ENCODE measurements around the gene EXT2. TPM values are rescaled to one million over a fixed set of nuclear protein-coding genes. Genes with fewer than 3 reads are reported as not detected.

The EXT2 gene
- total RNA-seq, 1 donor from 2014 or later = 48.1 TPM

DNA sequence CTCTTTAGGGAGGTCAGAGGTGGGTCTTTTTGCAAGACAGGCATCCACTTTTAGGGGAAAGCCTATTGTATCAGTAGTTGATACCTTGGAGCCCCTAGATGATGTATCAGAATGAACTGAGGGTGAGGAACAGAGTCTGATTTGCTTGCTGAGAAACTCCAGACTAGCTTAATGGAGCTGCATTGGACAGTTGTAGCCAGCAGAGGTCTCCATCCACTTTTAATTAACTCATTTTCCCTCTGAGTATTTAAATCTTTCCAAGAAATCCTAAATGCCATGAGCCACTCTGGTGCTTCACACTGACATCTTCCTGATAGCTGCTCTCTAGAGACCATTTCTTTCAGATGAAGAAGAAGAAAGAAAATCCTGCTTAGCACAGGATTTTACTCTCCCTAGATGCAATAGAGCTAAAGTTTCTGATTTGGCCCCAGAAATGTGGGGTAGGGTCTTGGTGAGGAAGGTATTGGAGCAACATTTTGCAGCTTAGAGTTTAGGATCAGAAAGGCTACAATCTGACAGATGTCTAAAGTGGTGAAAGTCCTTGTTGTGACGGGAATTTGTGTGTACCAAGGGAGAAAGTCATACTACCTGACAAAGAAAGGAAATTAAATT is 38.0 kb downstream of the EXT2 start:
- no peak for DNase-seq (ENCODE audit: low spot score)

DNA sequence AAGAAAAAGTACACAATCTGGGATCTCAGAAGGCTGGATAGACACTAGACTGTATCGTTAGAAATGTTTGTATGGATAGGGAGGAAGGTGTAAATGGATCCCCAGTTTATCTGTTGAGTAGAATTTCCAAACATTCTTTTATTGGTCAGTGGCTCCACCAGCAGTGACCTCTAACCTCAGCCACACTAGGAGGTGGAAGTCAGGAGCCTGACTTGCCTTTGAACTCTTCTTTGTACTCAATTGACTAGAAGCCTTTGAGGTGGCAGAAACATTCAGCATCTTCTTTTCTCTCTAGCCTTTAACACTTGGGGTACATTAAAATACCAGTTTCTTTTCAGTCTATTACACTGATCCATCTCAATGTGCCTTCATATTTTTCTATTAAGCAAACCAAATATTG is 39.1 kb downstream of the EXT2 start:
- DNase-seq (ENCODE audit: low spot score) = no peak

DNA sequence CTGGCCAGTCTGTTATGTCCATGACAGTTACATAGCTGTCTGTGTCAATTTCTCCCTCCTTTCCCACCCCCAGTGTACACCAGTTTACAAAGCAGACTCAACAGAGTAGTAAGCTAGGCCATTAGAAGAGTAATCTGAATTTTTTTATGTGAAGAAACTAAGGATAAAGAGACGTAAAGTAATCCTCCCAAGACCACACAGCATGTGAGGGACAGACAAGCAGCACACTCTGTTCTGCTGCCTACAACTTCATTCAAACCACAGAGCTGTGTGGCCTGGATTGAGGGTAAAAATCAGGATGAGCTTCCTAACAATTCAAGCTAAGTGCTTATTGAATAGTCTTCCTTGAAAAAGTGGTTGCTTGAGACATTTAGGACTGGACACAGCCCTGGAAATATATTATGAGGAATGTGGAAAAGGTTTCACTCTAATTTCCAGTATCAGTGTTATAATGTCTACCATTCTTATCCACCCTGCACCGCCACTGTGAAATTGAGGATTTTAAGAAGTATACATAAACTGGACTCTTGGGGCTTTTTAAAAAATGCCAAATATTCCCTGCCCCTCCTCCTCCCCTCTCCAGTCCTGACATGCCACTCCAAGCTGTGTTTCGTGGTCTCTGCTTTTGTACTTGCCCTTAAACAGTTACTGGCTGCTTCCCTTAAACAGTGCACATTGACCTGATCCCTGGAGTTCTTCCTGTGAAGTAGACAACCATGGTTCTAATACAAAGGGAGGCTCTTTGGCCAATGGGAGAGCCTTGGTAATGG is 40.9 kb downstream of the EXT2 start:
- no peak for DNase-seq (ENCODE audit: low spot score)

DNA sequence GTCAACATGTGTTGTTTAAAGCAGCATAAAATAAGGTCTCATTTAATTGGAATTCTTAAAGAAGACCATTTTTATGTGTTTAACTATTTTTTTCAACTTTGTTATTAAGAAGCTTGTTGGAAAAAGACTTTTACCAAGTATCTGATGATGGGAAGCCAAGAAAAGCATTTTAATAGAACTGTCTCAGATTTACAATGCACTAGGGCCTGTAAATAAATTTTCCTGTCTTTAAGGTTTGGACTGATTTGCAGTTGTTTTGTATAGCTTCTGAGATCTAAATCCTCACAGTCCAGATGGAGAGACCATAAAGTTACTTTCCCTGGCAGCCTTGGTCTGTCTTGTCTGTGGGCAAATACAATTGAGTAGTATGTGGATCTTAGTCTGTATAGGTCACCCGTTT is 41.6 kb downstream of the EXT2 start:
- DNase-seq (ENCODE audit: low spot score) = no peak

DNA sequence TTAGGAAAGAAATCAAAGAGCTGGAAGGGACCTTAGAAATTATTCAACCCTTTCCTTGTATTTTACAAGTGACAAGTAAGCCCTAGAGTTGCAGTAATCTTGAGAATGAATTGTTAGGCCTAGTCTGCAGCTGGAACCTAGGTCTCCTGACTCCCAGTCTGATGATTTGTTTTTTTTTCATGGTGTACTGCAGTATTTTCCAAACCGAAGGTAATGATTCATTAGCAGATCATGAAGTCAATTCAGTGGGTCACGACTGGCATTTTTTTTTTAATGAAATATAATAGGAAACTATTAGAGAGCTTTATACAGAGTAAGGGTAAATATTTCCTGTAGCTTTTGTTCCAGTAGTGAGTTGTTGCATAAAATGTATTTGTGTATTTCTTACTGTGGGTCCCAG is 42.8 kb downstream of the EXT2 start:
- no peak for DNase-seq (ENCODE audit: low spot score)

DNA sequence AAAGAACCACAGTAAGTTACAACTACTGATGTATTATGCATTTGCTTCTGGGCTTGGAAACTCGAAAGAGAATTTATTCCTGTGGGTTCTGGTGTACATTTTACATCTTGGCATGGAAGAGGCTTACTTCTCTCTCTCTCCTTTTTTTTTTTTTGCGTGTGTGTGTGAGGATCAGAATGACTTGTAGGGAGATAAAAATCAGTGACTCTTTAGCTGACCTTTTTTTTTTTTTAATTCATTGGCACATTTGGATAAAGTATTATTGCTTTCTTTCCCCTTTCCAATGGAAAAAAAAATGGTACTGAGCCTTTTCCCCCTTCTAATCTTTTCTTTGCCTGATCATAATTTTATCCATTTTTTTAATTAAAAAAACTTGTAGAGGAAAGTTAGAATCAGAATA is 43.5 kb downstream of the EXT2 start:
- DNase-seq (ENCODE audit: low spot score) = no peak

DNA sequence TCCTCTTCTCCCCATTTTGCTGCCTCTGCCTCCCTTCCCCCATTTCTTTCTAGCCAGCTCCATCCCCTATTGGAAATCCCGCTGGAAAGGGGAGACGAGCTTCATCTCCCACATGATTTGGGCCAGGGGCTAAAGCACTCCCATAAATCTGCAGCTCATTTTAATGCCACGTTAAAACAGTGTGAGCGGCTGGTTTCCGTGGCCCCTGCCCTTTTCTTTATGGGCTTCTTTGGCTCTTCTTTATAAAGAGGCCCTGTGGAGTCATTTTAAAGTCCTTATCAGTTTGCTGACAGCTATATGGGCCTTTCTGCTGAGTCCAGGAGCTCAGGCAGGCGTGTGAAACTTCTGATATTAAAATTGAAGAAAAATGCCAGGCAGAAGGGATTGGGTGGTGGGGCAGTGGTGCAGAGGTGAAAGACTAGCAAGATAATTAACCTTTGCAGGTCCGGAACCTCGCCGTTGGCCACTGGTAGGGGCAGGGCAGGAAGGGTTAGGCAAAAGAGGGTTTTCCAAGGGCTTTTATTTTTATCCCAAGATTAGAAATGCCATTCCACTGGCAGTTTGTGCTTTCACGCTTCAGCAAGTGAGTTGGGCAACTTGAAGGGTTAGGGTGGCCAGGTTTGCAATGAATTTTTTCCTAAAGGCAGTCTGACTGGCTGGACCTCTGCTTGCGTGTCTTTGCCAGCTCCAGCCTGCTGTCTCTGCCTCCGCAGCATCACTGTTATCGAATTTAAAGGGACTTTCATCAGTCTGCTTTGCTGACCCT is 44.3 kb downstream of the EXT2 start:
- no peak for DNase-seq (ENCODE audit: low spot score)

DNA sequence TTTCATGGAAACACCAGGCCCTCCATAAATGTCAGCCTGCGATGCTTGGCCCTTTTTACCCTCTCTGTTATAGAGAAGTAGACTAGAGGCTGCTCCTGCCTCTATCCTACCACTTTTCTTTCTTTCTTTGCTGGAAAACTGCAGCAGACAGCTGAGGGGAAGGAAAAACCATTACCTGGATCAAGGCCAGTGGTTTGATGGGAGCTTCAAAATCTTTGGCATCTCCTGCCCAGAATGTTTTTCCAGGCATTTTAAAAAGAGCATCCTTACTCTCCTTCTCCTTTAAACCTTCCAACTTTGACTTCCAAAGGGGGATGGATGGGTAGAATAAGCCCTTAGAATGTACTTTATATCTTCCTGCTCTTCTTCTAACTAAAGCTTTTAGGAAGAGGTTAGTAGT is 44.9 kb downstream of the EXT2 start:
- DNase-seq (ENCODE audit: low spot score) = no peak

DNA sequence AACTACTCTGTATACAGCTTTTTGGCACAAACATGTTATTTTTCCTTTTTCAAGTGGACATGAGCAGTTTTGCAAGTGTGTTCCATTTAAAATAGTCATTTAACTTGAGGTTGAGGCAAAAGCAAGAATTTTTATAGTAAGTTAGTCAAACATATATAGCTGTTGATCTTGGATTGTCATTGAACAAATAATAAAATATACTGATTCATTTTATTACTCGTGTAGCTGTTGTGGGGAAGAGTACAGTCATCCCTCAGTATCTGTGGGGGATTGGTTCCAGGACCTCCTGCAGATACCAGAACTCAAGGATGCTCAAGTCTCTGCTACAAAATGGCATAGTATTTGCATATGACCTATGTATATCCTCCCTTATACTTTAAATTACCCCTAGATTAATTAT is 45.3 kb downstream of the EXT2 start:
- DNase-seq (ENCODE audit: low spot score) = no peak

DNA sequence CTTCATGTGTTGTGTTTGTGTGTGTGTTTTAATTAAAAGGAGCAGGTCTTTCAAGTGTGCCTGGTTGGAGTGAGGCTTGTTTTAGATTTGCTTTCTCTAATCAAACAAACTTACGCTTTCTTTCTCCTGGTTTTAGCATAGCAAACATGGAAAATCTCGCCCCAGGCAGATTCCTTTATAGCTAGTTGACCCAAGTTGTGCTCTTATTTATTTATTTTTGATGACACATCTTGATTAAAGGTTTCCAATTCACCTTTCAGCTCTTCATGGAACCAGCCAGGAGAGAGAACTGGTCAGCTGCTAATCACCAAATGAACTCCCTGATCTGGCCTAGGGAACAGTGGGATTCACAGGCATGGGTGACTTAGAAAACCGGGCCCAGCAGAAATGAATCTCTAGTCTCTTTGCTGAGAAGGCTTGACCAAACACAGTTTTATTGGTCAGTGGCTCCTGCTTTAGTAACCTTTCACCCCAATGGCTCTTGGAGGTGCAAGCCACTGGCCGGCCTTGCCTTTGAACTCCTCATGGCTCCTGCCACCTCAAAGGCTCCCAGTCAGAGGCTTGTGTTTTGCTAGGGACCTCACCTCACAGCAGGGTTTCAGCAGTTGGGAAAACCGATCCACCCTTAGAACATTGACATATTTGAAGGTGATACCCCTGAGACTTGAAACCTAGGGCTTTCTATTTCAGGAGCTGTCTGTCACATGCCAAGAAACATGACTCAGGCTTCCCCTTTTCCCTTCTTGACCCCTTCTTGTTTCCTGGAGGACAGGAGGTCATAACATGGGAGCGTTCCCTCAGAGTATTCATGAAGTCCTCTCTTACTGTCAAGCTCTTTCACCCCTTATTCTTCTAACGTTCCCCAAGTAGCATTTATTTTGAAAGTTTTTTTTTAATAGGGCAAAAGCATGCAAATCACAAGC is 48.8 kb downstream of the EXT2 start:
- no peak for DNase-seq (ENCODE audit: low spot score)

DNA sequence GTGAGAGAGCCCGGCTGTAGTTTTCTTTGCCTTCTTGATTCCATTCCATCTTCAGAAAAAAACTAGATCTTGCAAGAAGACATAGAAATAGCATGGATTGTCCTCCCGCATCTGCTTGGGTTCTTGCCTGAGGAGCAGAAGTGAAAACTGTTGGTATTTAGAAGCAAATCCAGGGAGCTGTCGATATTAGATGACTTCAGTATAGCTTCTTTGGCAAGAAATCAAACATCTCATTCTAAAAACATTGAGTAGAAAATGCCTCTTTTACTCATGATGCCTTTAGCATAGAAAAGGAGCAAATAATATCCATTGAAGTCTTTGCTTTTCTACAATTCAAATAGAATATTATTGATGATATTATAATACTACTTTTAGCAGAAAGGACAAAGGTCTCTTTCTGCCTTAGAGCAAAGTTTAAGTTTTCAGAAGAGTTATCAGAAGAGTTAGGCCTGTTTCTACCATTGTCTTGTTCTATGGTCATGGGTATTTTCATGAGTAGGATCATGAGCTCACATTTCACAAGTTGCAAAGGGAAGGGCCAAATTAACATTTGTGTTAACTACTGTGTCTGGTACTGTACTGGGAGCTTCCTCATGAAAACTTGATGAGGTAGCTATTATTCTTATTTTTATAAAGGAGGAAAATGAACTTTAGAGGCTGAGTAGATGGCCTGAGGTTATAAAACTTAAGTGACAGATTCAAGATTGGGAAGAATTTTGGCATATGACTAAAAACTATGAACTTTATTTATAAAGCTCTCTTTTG is 49.7 kb downstream of the EXT2 start:
- no peak for DNase-seq (ENCODE audit: low spot score)

DNA sequence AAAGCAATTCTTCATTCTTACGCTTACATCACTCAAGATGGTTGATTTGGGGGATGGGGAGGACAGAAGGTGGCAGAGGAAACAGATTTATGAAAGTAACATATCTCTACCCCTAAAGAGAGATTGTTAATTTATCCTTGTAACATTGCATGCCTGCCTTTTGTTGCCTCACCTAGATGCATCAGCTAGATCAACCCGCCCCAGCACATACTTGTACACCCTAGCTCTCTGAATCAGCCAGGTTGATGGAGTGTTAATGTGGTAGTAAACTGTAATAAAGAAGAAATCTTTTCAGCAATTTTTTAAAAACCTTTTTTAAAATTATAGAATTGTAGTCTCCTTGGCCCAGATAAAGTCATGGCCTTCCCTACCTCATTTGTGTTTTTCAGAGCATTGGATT is 51.5 kb downstream of the EXT2 start:
- DNase-seq (ENCODE audit: low spot score) = no peak

DNA sequence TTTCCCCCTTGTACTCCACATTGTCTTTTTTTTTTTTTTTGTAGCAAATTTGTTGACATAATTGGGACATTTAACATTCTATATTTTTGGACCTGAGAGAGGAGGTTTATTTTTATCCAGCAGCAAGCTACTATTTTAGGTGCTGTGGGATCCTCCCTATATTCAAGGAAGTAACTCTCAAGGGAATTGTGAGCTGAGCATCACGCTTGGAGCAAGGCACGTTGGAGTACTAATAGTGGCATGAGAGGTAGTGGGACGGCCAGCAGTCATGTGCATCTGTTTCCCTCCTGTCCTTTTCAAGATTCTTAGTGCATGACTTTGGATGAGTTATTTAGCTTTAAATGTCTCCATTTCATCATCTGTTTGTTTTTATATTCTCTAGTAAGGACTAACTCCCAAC is 52.3 kb downstream of the EXT2 start:
- DNase-seq (ENCODE audit: low spot score) = no peak

DNA sequence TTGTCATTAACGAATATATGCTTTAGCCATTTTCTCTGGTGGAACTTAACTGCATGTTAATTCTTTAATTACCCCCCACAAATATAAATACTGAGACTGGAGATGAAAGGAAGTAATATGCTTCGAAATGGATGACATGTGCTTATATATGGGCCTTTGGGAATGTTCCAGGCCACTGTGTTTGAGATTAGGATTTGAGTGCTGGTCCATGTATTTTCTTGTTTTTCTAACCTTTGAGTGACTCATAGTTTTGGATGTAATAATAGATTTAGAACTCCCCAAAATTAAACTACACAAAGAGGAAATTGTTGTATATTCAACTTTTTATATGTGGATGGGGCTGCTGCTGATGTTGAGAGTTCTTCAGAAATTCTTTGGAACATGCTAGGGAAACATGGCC is 54.2 kb downstream of the EXT2 start:
- no peak for DNase-seq (ENCODE audit: low spot score)

DNA sequence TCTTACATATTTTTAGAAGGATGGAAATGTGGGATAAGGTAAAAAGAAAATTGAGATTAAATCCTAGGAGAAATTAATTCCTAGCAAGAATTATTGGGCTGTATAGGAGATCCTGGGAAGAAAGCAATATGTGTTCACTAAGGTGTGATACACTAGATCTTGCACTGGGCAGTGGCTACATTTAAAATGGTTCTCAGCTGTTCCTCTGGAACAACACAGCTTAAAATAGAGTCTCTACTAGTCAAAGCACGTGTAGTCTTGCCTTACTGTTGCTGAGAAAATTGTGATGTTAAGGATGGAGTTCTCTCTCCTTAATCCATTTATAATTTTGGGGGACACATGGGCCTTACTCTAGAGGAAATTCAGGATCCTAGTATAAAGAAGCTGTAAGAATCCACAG is 54.9 kb downstream of the EXT2 start:
- no peak for DNase-seq (ENCODE audit: low spot score)

DNA sequence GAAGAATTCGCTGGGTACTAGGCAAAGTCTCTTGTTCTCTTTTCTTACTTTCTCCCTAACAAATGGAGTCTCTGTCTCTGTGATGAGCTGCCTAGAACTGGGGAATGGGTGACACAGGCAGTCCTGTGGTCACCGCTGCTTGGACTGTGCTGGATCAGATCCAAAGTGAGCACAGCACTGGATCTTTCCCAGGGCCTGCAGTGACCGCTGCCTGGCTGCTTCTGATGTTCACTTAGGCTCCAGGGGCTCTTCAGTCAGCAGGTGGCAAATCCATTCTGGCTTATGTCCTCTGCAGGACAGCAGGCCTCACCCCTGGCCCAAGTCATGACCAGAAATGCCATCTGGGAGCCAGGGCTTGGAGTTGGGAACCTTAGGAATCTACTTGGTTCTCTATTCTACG is 61.5 kb downstream of the EXT2 start:
- DNase-seq (ENCODE audit: low spot score) = no peak

DNA sequence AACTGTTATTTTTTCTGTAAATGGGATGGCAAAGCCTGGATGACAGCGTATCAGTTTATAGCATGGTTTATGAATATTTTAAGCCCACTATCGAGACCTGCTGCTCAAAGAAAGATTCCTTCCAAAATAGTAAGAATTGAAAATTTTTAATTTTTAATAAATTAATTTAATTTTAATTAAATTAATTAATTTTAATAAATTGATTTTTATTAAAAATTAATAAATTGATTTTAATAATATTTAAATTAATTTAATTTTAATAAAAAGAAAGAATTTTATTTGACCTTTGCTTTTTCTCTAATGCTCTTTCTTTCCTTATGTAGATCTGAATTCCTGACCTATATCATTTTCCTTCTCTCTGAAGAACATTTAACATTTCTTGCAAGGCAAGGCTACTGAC is 62.9 kb downstream of the EXT2 start:
- no peak for DNase-seq (ENCODE audit: low spot score)

DNA sequence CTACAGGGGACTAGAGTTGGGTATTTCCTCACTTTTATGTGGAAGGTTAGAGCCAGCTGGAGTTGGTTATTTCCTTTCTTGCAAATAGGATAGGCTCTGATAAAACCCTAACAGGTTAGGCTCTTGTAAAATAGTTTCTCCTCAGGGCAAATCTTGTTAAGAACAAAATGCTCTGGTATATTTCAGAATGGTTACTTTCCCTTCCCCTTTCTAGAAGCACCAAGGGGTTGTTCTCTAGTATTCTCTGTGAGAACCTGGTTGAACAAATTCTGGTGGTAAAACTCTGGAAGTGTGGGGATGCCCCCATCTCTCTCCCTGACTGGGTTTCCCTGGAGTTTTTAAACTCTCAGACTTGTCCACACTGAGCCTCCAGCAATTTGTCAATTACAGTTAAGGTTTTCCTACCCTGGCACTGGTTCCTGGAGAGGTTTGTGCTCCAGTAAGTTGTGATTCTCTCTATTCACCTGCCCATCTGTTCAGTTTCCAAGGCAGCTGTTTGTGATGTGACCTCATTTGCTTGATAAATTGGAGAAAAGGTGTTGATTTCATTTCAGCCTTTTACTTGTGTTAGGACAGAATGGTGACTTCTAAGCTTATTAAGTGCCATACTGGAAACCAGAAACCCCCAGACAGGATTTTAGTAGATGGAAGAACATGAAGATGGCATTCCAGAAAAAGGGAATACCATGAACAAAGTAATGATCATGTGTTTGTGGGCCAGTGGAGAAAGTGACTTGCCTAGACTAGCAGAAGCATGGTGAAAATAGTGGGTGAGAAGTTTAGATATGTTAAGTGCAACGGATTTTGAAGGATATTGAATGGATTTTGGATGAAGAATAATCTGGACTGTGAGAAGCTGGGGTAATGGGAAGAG is 64.6 kb downstream of the EXT2 start:
- no peak for DNase-seq (ENCODE audit: low spot score)

DNA sequence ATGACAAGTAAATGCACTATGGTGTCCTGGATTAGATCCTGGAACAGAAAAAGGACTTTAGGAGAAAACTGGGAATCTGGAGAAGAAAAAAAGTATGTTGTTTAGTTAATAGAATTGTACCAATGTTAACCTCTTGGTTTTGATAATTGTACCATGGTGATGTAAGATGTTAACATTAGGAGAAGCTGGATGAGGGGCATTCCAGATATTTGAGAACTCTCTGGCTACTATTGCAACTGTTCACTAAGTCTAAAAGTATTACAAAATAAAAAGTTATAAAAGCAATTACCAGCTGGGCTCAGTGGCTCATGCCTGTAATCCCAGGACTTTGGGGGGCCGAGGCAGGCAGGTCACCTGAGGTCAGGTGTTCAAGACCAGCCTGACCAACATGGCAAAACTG is 66.5 kb downstream of the EXT2 start:
- DNase-seq (ENCODE audit: low spot score) = no peak

DNA sequence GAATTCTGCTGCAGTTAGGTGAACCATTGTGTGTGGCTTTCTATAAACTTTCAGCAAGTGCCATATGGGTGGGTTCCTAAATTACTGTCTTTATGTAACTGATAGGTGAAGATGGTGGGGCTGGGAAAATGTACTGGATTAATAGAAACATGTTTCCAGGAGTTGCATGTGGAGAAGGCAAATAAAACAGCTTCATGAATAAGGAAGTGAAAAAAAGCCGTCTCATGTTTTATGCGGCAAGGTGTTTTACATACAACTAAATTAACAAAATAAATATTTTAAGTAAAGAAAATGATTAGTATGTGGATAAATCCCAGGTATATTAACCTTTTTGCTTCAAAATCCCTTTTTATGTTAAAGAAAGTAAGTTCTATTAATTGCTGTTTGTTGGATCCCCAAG is 67.2 kb downstream of the EXT2 start:
- DNase-seq (ENCODE audit: low spot score) = no peak

Measured in ureter (tissue), 1 donor.